NOMO-1 treated with DMSO at 0.1 percent for 48 hours (cell line): ENCODE results near the gene NAALAD2.
"Not testable (repeated sequence)": the region's sequence is repeated elsewhere in the genome, so short reads cannot be mapped to it uniquely, and the experiment has no call there.

Experiments
- DNase-seq: peaks from one replicate; lab custom pipeline; 2025; ENCODE audit not compliant: unreplicated experiment; lab: John Stamatoyannopoulos, UW

Gene NAALAD2

GRCh38 chr11:90189011-90189410, 54.5 kb downstream of the NAALAD2 start:
- no peak for DNase-seq

GRCh38 chr11:90192869-90193582, 58.6 kb downstream of the NAALAD2 start:
- no peak for DNase-seq

- no peak for DNase-seq
These were observed 62.9 kb downstream of the NAALAD2 start for GRCh38 chr11:90197377-90197776.

GRCh38 chr11:90202342-90202741, 67.9 kb downstream of the NAALAD2 start:
- no peak for DNase-seq

GRCh38 chr11:90204407-90204806, 69.9 kb downstream of the NAALAD2 start:
- DNase-seq = no peak

- DNase-seq = peak; percentile 34
These were observed 70.6 kb downstream of the NAALAD2 start for GRCh38 chr11:90204832-90205646.

GRCh38 chr11:90207992-90208391, 73.5 kb downstream of the NAALAD2 start:
- DNase-seq = not testable (repeated sequence)

- DNase-seq = no peak
These were observed 74.4 kb downstream of the NAALAD2 start for GRCh38 chr11:90208857-90209256.

- no peak for DNase-seq
These were observed 78.9 kb downstream of the NAALAD2 start for GRCh38 chr11:90213322-90213721.

GRCh38 chr11:90216611-90217010, 82.1 kb downstream of the NAALAD2 start:
- DNase-seq = no peak

GRCh38 chr11:90218606-90219005, 84.1 kb downstream of the NAALAD2 start:
- no peak for DNase-seq

- DNase-seq = no peak
These were observed 85.0 kb downstream of the NAALAD2 start for GRCh38 chr11:90219438-90219837.

GRCh38 chr11:90220391-90220790, 85.9 kb downstream of the NAALAD2 start:
- DNase-seq = peak; percentile 63

GRCh38 chr11:90221803-90222458, 87.5 kb downstream of the NAALAD2 start:
- DNase-seq = no peak

- DNase-seq = peak; percentile 82
These were observed 88.2 kb downstream of the NAALAD2 start, which contains the start of gene CHORDC1 for GRCh38 chr11:90222459-90223247. Gene CHORDC1, minus strand, starts transcription at chr11:90223049. Its CDS starts 95 bp downstream, at chr11:90222954.

- no peak for DNase-seq
These were observed 88.8 kb downstream of the NAALAD2 start for GRCh38 chr11:90223248-90223585.

GRCh38 chr11:90228056-90228455, 93.6 kb downstream of the NAALAD2 start:
- DNase-seq = no peak

- DNase-seq = no peak
These were observed 95.3 kb downstream of the NAALAD2 start for GRCh38 chr11:90229791-90230190.

GRCh38 chr11:90234977-90235376, 100.5 kb downstream of the NAALAD2 start:
- DNase-seq = no peak

GRCh38 chr11:90235526-90235925, 101.1 kb downstream of the NAALAD2 start:
- DNase-seq = no peak

GRCh38 chr11:90237004-90237403, 102.5 kb downstream of the NAALAD2 start:
- no peak for DNase-seq
